Bone marrow (tissue), 2 donors: Measurements from ENCODE around the gene PHACTR1.
A peak's percentile ranks its signal among the peaks of the same experiment; 100 is the strongest.
"Not testable (repeated sequence)": the region's sequence is repeated elsewhere in the genome, so short reads cannot be mapped to it uniquely, and the experiment has no call there.

Experiments
- DNase-seq, 2 donors: peaks; one replicate each; lab custom pipeline; 2025; lab: John Stamatoyannopoulos, UW

Gene PHACTR1

DNA sequence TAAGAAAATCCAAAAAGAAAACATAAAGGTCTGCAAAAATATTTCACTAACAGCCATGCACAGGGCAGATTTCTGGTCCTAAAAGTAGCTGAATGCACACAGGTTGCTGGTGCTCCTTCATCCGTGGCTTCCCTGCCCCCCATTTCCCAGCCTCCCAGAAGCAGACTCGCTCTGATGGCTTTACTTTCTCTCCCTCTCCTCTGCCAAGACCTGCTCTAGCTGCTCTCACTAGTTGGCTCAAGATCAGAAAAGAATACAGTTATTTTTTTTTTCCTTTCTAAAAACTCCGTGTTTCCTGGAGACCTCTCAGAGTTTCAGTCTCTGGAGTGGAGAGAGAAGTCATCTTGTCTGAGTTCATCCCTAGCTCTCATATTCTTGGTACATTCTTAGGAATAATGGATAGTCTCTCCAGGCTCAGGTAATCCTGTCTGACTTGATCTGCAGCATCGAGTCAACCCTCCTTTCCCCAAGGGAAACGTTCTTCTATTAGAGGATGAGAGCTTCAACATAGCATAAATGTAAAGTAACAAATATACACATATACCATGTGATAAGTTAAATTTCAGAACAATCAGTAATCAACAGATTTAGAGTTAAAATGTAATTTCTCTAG is 397.5 kb downstream of the PHACTR1 start:
- no peak for DNase-seq

DNA sequence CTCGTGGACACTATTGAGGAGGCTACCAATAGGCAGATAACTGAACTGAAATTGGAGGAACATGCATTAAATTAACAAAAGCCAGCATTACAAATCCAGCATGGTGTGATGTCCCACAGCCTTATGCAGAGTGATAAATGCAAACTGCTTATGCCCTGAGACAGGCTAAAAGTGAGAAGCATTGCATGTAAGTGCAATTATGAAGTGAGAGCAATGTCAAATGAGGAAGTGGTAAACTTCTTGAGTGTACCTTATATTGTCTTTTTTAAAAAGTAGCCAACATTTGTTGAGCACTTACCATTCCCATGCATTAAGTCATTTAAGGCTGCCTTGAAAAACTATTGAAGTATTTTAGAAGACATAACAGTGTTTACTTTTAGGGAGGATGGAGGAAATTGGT is 399.6 kb downstream of the PHACTR1 start:
- DNase-seq = no peak

DNA sequence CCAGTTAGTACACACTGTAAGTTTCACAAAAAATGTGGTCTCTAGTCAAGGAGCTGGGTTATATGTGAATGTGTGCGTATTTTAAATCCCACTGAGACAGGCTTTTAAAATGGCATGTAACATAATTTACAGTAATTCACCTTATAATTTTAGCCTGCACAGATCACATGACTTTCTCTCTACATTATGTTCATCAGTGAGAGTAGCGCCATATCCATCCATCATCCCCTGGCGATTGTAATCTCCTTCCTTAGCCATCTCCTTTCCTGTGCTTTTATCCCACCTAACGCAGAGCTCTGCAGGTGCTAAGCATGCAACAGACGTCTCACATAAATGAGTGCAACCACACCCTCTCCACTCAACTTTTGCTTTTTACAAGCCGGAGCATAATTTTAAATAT is 401.0 kb downstream of the PHACTR1 start:
- DNase-seq = no peak

DNA sequence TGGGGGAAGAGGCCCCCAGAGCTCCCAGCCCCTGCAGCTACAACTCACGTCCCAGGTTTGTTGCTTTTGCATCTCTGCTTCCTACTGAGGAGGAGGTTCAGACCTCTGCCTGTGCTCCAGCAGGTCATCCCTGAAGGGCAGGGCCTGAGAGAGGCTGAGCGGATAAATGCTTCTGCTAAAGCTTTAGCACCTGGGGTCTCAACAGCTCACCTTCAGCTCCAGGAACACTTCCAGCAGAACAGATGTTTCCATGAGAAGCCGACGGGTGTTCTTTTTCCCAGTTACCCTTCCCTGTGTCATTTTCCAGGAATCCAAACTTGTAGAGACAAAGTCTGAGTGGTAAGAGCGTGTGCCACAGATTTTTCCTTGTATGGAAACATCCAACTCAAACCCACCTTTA is 403.0 kb downstream of the PHACTR1 start:
- DNase-seq = no peak

DNA sequence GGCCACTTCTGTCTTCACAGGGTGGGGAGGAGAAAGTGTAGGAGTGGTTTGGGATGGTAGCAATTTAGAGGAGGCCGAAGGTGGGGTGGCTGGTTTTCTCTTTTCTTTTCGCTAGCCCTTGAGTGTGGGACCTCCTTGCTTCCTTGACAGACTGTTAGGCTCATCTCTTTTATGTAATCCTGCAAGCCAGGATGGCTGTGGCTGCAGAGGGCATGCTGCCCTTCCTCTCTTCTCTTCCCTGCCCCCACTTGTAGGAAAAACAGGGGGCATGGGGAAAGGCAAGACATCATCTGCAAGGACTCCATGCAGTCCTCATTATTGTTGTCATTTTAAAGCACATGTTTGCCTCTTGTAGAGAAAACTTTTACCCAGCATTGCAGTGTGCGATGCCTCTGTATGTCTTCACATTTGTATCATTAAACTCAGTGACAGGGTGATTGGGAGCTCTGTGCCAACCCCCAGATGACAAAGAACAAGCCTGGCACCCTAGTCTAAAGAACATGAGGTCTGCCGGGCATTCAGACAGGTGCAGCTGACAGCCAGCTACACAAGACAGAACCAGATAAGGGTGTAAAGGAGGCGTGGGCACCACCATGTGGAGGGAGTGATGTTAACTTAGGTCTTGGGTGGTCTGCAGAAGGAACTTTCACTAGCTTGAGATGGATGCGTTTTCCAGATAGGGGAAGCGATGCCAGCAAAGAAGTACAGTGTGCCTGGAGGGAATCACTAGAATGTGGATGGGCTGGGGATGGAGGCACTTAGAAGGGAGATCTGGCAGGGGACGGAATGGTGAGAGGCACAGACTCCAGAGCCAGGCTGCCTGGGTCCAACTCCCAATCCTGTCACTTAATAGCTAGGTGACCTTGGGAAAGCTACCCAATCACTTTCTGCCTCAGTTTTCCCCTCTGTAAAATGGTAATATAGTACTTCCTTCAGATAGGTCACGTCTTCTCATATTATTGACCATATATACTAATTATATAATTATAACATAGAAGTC is 404.2 kb downstream of the PHACTR1 start:
- no peak for DNase-seq

DNA sequence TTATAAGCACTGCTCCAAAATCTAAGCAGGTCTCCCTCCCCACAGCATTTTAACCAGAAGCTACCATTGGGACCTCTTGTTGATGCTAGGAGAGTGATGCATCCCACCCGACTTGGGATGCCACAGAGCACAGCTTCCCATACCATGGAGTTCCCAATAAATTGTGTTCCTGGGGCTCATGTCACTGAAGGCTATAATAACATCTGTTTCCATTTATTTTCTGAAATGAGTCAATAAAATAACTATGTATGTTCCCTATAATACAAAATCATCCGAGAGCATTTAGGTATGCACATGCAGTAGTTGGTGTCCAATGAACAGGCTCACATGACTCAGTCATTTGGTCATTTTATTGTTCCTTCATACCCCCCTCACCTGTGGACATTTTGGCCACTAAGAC is 407.6 kb downstream of the PHACTR1 start:
- DNase-seq = no peak

DNA sequence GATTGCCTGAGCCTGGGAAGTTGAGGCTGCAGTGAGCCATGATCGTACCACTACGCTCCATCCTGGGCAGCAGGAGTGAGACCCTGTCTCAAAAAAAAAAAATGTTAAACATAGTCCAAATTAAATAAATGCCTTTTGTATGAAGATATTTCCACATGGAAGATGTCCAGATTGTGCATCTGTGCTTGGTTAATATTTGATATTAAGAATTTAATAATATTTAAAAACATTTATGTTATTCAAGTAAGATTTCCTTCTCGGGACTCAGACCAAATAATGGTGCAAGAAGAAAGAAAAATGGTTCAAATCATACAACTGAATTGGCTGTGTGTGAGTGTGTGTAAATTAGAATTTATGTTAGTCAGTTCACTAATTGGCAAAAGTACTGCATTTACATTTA is 409.3 kb downstream of the PHACTR1 start:
- DNase-seq = no peak

DNA sequence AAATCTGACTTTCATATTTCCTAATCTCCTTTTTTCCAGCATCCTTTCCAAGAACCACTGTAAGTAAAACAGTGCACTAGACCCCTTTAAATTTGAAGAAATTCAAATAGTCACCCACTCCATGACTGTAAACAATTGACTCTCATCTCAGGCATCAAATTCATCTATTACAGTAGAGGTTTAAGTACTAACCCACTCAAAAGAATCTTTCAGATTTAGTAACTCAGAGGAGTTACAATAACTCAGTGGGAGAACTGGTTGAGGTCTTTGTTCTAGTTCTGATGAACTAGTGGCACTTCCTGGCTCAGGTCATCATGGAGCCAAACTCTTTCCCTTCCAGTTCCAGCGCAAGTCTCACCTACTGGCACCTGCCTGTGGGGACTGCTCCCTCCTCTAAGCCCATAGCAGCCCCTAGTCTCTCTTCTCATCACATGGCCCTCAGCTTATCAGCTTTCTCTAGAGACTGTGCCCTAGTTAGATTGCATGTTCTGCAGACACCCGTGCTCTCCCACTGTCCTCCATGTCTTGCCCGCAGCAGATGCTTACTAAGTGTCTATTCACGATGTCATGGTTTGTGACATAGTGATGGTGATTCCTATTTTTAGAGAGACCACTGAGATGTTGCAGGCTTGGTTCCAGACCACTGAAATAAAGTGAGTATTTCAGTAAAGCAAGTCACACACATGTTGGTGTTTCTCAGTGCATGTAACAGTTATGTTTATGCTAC is 415.5 kb downstream of the PHACTR1 start:
- DNase-seq = no peak

DNA sequence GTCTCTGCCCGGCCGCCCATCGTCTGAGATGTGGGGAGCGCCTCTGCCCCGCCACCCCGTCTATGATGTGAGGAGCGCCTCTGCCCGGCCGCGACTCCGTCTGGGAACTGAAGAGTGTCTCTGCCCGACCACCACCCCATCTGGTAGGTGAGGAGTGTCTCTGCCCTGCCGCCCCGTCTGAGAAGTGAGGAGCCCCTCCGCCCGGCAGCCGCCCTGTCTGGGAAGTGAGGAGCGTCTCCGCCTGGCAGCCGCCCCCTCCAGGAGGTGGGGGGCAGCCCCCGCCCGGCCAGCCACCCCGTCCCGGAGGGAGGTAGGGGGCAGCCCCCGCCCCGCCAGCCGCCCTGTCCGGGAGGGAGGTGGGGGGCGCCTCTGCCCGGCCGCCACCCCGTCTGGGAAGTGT is 417.3 kb downstream of the PHACTR1 start:
- not testable (repeated sequence) for DNase-seq

DNA sequence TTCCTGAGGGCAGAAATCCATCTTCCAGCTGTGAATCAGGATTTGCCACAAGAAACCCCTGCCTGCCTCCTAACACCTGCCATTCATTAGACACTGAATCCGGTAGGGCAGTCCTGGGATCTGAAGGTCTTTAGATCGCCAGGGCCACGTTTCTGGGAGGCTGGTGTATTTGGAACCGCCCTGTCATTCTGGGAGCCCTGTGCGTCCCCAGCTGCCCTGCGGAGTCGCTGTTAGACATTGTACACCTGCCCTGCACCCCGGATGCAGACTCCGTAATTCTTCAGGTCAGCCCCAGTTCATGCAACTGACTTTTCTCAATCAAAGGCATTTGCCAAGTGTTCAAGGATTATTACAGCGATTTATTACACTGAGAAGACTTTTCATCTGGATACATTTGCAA is 418.6 kb downstream of the PHACTR1 start:
- DNase-seq = no peak

DNA sequence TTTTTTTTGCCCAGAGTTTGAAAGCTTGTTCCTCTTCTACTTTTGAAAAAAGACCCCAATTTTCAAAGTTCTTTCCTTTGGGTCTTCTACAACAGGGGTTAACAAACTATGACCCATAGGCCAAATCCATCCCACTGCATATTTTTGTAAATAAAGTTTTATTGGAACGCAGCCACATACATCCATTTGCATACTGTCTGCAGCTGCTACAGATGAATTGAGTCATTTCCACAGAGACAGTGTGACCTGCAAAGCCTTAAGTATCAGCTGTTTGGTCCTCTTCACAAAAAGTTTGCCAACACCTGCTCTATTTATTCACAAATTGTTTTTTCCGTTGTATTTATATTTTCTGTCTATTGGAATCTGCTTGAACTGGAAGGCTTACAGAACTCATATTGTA is 422.6 kb downstream of the PHACTR1 start:
- no peak for DNase-seq

DNA sequence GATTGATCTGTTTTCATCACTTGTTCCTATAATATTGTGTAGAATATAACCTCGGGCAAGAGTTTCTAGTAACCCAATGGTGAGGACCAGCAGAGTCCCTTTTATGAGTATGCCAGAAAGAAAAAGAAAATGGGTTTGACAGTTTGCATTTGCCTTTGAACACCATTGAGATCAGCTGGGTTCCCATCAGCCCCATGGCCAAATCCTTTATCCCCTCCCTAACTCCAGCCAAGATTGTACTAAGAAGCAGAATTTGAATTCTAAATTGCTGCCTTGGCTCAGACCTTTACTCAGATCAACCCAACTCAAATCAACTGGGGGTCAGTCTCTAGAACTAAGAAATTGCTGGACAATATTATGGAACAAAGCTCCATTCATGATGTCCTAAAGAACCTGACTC is 424.4 kb downstream of the PHACTR1 start:
- no peak for DNase-seq

DNA sequence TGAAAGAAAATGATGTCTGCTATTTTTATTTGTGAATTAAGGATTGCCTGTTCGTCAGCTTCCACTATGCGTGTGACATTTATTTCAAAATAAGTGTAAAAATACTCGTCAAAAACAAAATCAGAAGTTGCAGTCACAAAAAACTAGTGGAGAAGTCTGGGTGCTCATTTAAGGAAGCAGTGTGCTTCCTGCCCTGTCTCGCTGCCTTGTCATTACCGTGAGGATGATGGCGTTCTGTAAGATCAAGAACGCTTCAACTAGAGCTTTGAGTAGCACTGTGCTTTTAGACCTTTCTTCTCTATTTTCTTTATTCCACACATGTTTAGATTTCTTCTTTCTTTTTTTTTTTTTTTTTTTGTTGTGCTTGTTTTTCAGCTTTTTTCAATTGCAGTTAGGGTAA is 424.8 kb downstream of the PHACTR1 start:
- peak in 1 of 2 donors; percentile 94 for DNase-seq

DNA sequence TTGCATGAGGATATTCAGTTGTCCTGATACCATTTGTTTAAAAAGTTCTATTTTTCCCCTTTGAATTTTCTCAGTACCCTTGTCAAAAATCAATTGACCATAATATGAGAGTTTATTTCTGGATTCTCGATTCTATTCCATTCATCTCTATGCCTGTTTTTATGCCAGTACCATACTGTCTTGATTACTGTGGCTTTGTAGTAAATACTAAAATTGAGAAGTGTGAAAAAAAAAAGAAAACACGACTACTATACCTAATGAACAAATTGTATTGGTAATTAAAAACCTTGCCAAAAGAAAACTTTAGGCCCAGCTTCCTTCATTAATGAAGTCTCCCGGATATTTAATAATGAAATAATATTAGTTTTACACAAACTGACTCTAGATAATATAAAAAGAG is 426.0 kb downstream of the PHACTR1 start:
- no peak for DNase-seq

DNA sequence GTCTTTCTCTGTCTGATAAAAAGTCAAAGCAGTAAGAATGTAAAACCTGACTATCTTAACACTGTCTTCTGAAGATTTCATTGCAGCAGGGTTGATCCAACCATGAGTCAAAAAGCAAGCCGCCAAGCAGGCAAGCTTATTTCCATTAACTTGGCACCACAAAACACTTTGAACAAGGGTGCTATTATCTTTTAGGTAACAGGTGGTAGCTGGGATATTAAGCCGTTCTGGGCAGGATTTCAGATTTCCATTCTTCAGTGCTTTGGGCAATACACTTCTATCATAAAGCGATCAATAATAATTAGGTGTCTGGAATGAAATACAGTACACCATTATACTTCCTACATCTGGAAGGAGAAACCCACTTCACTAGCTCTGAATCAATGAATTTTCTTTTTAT is 429.9 kb downstream of the PHACTR1 start:
- DNase-seq = no peak

DNA sequence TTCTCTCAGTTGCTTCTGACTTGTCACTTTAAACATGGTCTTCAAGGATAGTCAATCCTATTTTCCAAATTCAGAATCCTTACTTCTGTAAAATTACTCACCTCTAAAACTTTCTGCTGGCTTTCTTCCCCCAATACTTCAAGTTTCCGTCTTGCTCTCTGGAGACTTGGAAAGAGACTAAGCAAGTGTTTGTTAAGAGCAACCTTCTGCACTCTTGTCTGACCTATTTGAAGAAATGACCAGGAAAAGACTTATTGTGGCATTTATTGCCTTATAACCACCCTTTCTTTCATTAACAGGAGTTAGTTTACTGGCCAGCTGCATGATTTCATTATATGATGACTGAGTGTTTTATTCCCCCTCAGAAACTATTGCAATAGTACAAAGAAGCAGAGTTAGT is 430.8 kb downstream of the PHACTR1 start:
- no peak for DNase-seq

DNA sequence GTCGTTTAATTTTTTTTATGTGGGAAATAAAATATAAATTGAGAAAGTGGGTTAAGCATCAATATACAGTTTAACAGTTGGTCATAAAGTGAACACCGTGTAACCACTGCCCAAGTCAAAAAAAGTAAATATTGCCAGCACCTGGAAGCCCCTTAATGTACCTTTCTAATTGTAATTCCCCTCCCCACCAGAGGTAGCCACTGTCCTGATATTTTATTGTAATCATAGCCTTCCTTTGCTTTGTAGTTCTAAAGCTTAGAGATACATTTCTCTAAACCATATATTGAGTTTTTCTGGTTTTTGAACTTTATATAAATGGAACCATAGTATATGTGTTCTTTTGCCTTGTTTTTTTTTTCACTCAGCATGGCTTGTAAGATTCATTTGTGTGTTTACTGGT is 431.2 kb downstream of the PHACTR1 start:
- DNase-seq = no peak

DNA sequence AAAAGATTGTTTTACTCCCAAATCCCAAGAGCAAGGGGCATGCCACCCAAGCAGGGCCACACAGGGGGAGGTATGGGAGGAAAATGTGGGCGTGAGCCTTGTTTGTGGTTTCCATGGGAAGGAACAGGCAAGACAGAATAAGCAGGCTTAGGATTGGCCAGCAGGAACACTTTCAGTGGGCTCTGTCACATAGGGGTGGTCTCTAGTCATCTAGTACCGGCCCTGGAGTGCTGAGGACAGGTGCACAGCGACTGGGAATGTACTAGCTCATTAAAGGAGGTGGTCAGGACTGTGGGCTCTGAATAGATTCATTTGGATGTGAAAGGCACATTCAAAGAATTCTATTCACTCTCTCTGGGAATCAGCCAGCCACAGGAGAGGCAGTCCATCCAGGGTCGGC is 436.2 kb downstream of the PHACTR1 start:
- no peak for DNase-seq

DNA sequence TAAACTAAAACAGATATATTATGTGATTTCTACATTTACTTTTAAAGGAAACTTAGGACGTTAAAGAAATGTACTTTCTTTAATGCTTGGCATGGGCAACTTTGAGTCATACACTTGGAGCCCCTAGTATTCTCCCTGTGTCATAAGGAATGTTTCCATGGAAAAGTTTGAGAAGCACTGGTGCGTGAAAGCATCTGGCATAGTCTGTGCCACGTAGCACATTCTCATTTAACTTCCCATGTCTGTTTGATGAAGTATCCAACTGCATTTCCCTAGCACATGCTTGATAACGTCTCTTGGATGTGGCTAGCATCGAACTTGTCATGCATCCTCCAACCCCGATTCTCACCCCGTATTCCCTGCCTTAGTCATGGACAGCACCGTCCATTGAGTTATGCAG is 439.8 kb downstream of the PHACTR1 start:
- DNase-seq = no peak

DNA sequence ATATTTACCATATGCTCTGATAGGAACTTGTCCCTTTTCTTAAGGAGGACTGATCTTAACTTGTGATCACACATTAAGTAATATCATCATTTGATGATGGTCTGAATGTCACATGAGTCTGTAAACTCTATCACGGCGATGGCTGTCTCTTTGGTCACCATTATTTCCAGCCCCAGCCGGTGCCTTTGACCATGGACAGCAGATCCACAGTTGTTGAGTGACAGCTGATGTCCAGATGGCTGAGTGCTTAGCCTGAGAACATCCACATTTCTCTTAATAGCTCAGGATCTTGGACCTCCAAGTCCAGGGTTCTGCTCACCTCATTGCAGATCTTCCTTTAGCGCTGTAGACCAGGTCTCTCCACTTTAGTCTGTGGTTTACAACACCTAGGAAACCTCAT is 440.7 kb downstream of the PHACTR1 start:
- DNase-seq = no peak

DNA sequence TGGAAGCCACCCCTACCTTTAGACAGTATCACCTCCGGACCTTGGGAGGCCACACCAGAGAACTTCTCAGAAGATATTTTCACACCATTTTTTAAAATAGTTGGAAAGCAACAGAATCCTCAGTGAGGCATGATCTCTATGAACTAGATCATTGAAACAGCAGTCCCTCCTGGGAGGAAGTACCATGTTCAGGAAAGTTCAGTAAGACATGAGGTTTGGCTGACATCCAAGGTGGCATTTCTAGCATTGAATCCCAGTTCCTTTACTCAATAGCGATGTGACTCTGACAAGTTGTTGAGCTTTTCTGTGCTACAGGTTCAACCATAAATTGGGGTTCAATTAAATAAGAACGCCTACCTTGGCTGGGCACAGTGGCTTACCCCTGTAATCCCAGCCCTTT is 442.7 kb downstream of the PHACTR1 start:
- peak in 1 of 2 donors; percentile 74 for DNase-seq

DNA sequence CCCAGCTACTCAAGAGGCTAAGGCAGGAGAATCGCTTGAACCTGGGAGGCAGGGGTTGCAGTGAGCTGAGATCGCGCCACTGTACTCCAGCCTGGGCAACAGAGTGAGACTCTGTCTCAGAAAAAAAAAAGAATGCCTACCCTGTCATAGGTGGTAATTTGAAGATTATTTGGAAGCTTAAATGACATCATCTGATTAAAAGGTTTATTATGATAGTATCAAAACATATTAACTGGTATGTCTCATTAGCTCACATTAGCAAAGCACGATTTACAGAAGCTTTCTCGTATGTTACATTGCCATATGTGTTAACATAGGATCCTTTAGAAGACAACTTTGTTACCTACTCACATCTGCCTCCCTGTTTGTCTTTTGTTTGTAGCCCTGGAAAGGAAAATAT is 443.3 kb downstream of the PHACTR1 start:
- DNase-seq = not testable (repeated sequence)
